Parathyroid adenoma (tissue), 2 donors: ENCODE data around the gene KCTD17.

Experiments
- H2AFZ ChIP-seq: fragments of 300-600 bp; sonication (generic); one replicate; pipeline ENCODE4 v1.7.0; 2017; ENCODE audit warnings: antibody characterized with exemption, mild to moderate bottlenecking
- H3K27ac ChIP-seq: fragments of 300-600 bp; sonication (generic); one replicate; pipeline ENCODE4 v1.7.0; 2017
- H3K27me3 ChIP-seq: fragments of 300-600 bp; sonication (generic); one replicate; pipeline ENCODE4 v1.7.0; 2017; ENCODE audit warnings: low read length; ENCODE audit not compliant: control insufficient read depth, insufficient read depth
- H3K36me3 ChIP-seq: fragments of 300-600 bp; sonication (generic); one replicate; pipeline ENCODE4 v1.7.0; 2017; ENCODE audit warnings: low read length; ENCODE audit not compliant: control insufficient read depth, insufficient read depth
- H3K4me1 ChIP-seq: fragments of 300-600 bp; sonication (generic); one replicate; pipeline ENCODE4 v1.7.0; 2017; ENCODE audit warnings: control low read depth
- H3K4me2 ChIP-seq: fragments of 300-600 bp; sonication (generic); one replicate; pipeline ENCODE4 v1.7.0; 2017; ENCODE audit warnings: low read length
- H3K4me3 ChIP-seq: fragments of 300-600 bp; sonication (generic); one replicate; pipeline ENCODE4 v1.7.0; 2017; ENCODE audit warnings: low read depth, low read length
- H3K79me2 ChIP-seq: fragments of 300-600 bp; sonication (generic); one replicate; pipeline ENCODE4 v1.7.0; 2017; ENCODE audit warnings: control low read depth
- H3K9ac ChIP-seq: fragments of 300-600 bp; sonication (generic); one replicate; pipeline ENCODE4 v1.7.0; 2017; ENCODE audit warnings: mild to moderate bottlenecking
- H3K9me3 ChIP-seq: fragments of 300-600 bp; sonication (generic); one replicate; pipeline ENCODE4 v1.7.0; 2017; ENCODE audit warnings: low read length; ENCODE audit not compliant: control insufficient read depth
- CTCF ChIP-seq: fragments of 300-600 bp; sonication (generic); IDR thresholded peaks from one replicate; pipeline ENCODE4 v1.7.0; 2017; ENCODE audit warnings: antibody characterized with exemption, mild to moderate bottlenecking
- donor health status: primary hyperparathyroidism.

KCTD17 gene

GRCh38 chr22:37089434-37089833, 37.9 kb downstream of the KCTD17 start:
- H3K36me3 ChIP-seq: no peaks in the 10 kb centered on the region
- H3K27me3 ChIP-seq: no peaks in the 10 kb centered on the region
- H2AFZ ChIP-seq: no peak overlapping the region
- no peaks in the 10 kb centered on the region for H3K4me1 ChIP-seq
- no peaks in the 10 kb centered on the region for H3K9me3 ChIP-seq
- no peak overlapping the region for H3K27ac ChIP-seq
- no peak for TF ChIP-seq CTCF
- H3K4me3 ChIP-seq: no peak overlapping the region
- no peaks in the 10 kb centered on the region for H3K79me2 ChIP-seq
- H3K4me2 ChIP-seq: no peak overlapping the region
- no peak overlapping the region for H3K9ac ChIP-seq

- no peak for TF ChIP-seq CTCF
- Histone ChIP-seq H3K9ac (no peak overlapping the region), H3K9me3 (no peaks in the 10 kb centered on the region), H3K4me2 (no peak overlapping the region), H3K27ac (no peak overlapping the region), H3K4me1 (no peaks in the 10 kb centered on the region), H3K79me2 (no peaks in the 10 kb centered on the region), H3K4me3 (no peak overlapping the region), H3K27me3 (no peaks in the 10 kb centered on the region), H3K36me3 (no peaks in the 10 kb centered on the region), H2AFZ (no peak overlapping the region)
Measured at GRCh38 chr22:37090920-37091695, 39.6 kb downstream of the KCTD17 start.

GRCh38 chr22:37091994-37092393, 40.5 kb downstream of the KCTD17 start:
- Histone ChIP-seq H3K4me3 (no peak overlapping the region), H3K4me1 (no peaks in the 10 kb centered on the region), H3K9me3 (no peaks in the 10 kb centered on the region), H3K27ac (no peak overlapping the region), H2AFZ (no peak overlapping the region), H3K9ac (no peak overlapping the region), H3K27me3 (no peaks in the 10 kb centered on the region), H3K4me2 (no peak overlapping the region), H3K36me3 (no peaks in the 10 kb centered on the region), H3K79me2 (no peaks in the 10 kb centered on the region)
- TF ChIP-seq CTCF: no peak

GRCh38 chr22:37092997-37093396, 41.5 kb downstream of the KCTD17 start:
- H3K27ac ChIP-seq: no peak overlapping the region
- H3K4me2 ChIP-seq: no peak overlapping the region
- no peak for TF ChIP-seq CTCF
- H3K4me3 ChIP-seq: no peak overlapping the region
- no peak overlapping the region for H2AFZ ChIP-seq
- H3K9me3 ChIP-seq: no peaks in the 10 kb centered on the region
- H3K36me3 ChIP-seq: no peaks in the 10 kb centered on the region
- H3K27me3 ChIP-seq: no peaks in the 10 kb centered on the region
- no peaks in the 10 kb centered on the region for H3K4me1 ChIP-seq
- no peaks in the 10 kb centered on the region for H3K79me2 ChIP-seq
- H3K9ac ChIP-seq: no peak overlapping the region

GRCh38 chr22:37094239-37094638, 42.7 kb downstream of the KCTD17 start:
- Histone ChIP-seq H3K4me1 (no peaks in the 10 kb centered on the region), H3K4me3 (no peak overlapping the region), H3K9me3 (no peaks in the 10 kb centered on the region), H3K4me2 (no peak overlapping the region), H3K9ac (no peak overlapping the region), H3K27me3 (no peaks in the 10 kb centered on the region), H3K79me2 (no peaks in the 10 kb centered on the region), H3K36me3 (no peaks in the 10 kb centered on the region), H3K27ac (no peak overlapping the region), H2AFZ (no peak overlapping the region)
- TF ChIP-seq CTCF: no peak
